Central memory CD8-positive, alpha-beta T cell (primary cell): ENCODE results near the gene DNM1.

Source experiments
- ATAC-seq: fragments of 150-1000 bp; cut with Tn5 transposase; replicated peaks from 2 replicates; pipeline ENCODE4 v1.10.0; 2022; ENCODE audit warnings: mild to moderate bottlenecking, moderate FRiP score, moderate number of reproducible peaks; ENCODE audit not compliant: poor library complexity, severe bottlenecking; ENCODE audit errors: extremely low read depth
- DNase-seq, 2 donors: peaks; one replicate each; pipeline ENCODE4 v3.0.0; 2021; ENCODE audit warnings: low spot score in 2 of 2
- H3K27ac Mint-ChIP-seq: one replicate; pipeline ENCODE4 v1.8.0; 2022; ENCODE audit warnings: low read depth, mild to moderate bottlenecking, moderate library complexity, mixed read lengths
- H3K27me3 Mint-ChIP-seq: one replicate; pipeline ENCODE4 v1.8.0; 2022; ENCODE audit warnings: mixed read lengths
- H3K36me3 Mint-ChIP-seq: one replicate; pipeline ENCODE4 v1.8.0; 2022; ENCODE audit warnings: mild to moderate bottlenecking, moderate library complexity, mixed read lengths; ENCODE audit not compliant: insufficient read depth
- H3K4me1 Mint-ChIP-seq: one replicate; pipeline ENCODE4 v1.8.0; 2022; ENCODE audit warnings: mixed read lengths
- H3K4me3 Mint-ChIP-seq: one replicate; pipeline ENCODE4 v1.8.0; 2022; ENCODE audit warnings: mild to moderate bottlenecking, moderate library complexity, mixed read lengths
- H3K9me3 Mint-ChIP-seq: one replicate; pipeline ENCODE4 v1.8.0; 2022; ENCODE audit warnings: mixed read lengths

The DNM1 gene

DNA sequence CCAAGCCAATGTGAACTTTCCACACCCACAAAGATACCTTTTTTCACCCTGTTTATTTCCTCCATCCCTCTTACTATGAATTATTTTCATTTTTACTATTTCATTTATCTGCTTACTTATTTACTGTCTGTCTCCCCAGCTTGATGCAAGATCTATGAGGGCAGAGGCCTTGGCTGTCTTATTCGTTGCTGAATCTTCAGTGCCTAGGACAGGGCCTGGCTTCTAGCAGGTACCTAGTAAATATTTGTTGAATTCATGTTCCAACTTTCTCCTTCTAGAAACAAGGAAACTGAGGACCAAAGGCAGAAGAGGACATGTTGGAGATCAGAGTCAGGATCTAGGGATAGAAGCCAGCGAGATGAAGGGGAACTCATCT lies 543 bp upstream of the DNM1 start:
- peaks cover 9% of the 10 kb centered on the region for H3K4me1 Mint-ChIP-seq
- DNase-seq (no peak), ATAC-seq (no peak)
- peak overlapping the region; percentile 62 for H3K4me3 Mint-ChIP-seq
- H3K27me3 Mint-ChIP-seq: peaks cover 26% of the 10 kb centered on the region
- no peaks in the 10 kb centered on the region for H3K9me3 Mint-ChIP-seq
- no peaks in the 10 kb centered on the region for H3K36me3 Mint-ChIP-seq
- no peak overlapping the region for H3K27ac Mint-ChIP-seq

GRCh38 chr9:128203707-128204551 lies 750 bp downstream of the DNM1 start:
- no peak overlapping the region for H3K27ac Mint-ChIP-seq
- DNase-seq (no peak), ATAC-seq (peak; percentile 30)
- no peaks in the 10 kb centered on the region for H3K9me3 Mint-ChIP-seq
- peaks cover 35% of the 10 kb centered on the region for H3K27me3 Mint-ChIP-seq
- H3K36me3 Mint-ChIP-seq: no peaks in the 10 kb centered on the region
- peaks cover 9% of the 10 kb centered on the region for H3K4me1 Mint-ChIP-seq
- H3K4me3 Mint-ChIP-seq: peak overlapping the region; percentile 61

DNA sequence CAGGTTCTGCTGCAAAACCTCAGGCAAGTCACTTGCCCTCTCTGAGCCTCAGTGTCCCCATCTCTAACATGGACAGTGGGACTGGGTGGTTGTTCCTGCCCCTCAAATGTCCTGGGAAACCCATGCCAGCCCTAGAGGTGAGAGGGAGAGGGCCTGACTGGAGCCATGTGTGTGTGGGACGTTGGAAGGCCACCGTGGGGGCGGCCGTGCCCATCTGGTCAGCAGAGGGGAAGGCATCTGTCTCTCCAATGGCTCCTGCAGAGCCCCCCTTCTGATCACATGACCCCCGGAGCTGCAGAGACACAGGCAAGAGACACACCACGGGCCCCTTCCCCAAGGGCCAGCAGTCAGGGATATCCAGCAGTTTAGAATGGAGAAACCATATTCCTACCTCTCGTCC lies 1.7 kb downstream of the DNM1 start:
- ATAC-seq: no peak
- H3K36me3 Mint-ChIP-seq: no peaks in the 10 kb centered on the region
- no peaks in the 10 kb centered on the region for H3K9me3 Mint-ChIP-seq
- DNase-seq: no peak
- no peak overlapping the region for H3K27ac Mint-ChIP-seq
- peaks cover 9% of the 10 kb centered on the region for H3K4me1 Mint-ChIP-seq
- peaks cover 36% of the 10 kb centered on the region for H3K27me3 Mint-ChIP-seq
- H3K4me3 Mint-ChIP-seq: peak overlapping the region; percentile 61

- Mint-ChIP-seq H3K4me3 (peak overlapping the region; percentile 61), H3K4me1 (peaks cover 9% of the 10 kb centered on the region), H3K27ac (no peak overlapping the region), H3K9me3 (no peaks in the 10 kb centered on the region), H3K36me3 (no peaks in the 10 kb centered on the region), H3K27me3 (peaks cover 36% of the 10 kb centered on the region)
- no peak for DNase-seq
- no peak for ATAC-seq
Measured at GRCh38 chr9:128205296-128205944, 2.2 kb downstream of the DNM1 start.

DNA sequence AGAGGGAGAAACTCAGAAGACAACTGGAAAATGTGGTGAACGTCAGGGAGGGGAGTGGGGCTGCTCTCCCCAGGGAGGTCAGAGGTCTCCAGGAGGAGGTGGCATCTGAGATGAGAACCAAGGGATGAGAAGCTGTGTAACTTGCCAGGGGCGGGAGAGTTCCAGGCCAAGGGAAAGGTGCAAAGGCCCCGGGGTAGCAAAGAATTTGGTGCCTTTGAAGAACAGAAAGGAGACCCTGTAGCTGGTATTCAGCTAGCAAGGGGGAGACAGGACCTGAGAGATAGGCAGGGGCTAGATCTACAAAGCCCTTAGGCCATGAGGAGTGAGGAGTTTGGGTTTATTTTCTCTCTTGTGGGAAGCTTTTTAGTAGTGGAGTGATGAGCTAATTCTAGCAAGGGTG lies 3.3 kb downstream of the DNM1 start:
- Mint-ChIP-seq H3K9me3 (no peaks in the 10 kb centered on the region), H3K27me3 (peaks cover 40% of the 10 kb centered on the region), H3K4me3 (no peak overlapping the region), H3K27ac (no peak overlapping the region), H3K4me1 (peaks cover 9% of the 10 kb centered on the region), H3K36me3 (no peaks in the 10 kb centered on the region)
- DNase-seq (no peak), ATAC-seq (no peak)

DNA sequence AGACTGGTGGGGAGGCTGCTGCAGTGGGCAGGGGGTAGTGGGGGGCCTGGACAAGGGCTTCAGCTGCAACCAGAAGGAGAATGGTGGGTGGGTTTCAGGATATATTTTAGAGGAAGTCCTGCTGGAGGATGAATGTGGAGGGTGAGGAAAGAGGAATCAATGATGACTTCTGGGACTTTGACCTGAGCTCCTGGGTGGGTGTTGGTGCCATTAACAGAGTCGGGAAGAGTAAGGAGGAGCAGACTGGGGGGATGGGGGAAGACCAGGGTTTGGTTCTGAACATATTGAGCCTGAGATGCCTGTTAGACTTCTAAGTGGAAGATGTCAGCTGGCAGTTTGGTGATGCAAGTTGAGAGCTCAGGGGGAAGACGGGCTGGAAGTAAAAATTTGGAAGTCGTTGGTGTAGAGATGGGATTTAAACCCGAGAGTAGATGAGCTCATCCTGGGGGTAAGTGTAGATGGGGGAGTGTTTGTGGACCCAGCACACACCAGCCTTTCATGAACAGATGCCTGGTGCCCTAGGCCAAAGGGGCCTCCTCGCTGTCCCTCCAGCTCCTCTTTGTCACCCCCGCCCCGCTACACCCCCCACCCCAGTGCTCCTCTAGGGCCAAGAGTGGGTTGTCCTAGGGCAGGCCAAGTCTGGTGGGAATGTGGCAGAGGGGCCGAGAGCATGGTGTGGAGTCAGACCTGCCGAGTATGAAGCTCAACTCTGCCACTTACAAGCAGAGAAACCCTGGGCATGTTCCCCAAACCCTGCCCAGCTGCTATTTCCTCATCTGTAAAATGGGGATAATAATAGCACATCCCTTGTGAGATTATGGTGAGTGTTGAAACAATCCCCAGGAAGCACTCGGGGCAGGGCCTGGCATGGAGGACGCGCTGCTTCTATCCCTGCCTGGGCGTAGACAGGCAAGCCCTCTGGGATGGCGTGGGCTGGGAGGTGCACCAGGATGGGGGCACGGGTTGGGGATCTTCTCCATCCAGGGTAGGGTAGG lies 4.0 kb downstream of the DNM1 start:
- ATAC-seq (no peak), DNase-seq (no peak)
- Mint-ChIP-seq H3K9me3 (no peaks in the 10 kb centered on the region), H3K4me3 (no peak overlapping the region), H3K4me1 (peaks cover 9% of the 10 kb centered on the region), H3K27ac (no peak overlapping the region), H3K36me3 (no peaks in the 10 kb centered on the region), H3K27me3 (peaks cover 48% of the 10 kb centered on the region)

GRCh38 chr9:128208386-128208785 lies 5.2 kb downstream of the DNM1 start:
- peaks cover 49% of the 10 kb centered on the region for H3K27me3 Mint-ChIP-seq
- no peak overlapping the region for H3K27ac Mint-ChIP-seq
- ATAC-seq (no peak), DNase-seq (no peak)
- peaks cover 9% of the 10 kb centered on the region for H3K4me1 Mint-ChIP-seq
- no peaks in the 10 kb centered on the region for H3K36me3 Mint-ChIP-seq
- no peaks in the 10 kb centered on the region for H3K9me3 Mint-ChIP-seq
- no peak overlapping the region for H3K4me3 Mint-ChIP-seq

DNA sequence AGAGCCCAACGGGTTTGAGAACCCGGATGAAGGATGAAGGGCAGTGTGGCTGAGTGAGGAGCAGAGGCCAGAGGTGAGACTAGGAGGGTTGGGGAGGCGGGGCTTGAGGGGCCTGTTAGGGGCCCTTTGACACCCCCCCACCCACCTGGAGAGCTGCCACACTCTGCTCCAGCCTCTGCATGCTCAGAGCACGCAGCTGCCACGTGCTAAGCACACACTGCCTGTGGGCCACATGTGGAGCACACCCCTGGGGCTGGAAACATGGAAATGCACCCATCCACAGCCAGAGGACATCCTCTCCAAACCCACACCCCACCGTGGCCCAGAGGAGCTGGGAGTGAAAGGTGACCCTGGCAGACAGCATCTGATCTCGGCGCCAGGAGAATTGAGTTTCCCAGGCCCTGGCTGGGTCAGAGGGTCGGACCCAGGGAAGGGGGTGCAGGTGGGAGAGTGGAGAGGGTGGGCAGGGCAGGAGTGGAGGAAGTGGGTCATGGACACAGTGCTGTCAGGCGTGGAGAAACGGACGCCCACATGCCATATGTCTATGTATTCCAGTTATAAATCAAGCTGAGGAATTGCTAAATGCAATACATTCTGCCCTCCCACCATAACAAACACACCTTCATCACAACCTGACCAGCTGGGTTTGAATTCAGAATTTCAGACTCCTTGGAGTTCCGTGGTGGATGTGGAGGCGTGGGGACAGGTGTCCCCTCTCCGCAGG lies 5.9 kb downstream of the DNM1 start:
- no peak overlapping the region for H3K4me3 Mint-ChIP-seq
- H3K9me3 Mint-ChIP-seq: no peaks in the 10 kb centered on the region
- DNase-seq (no peak), ATAC-seq (no peak)
- H3K27me3 Mint-ChIP-seq: peaks cover 53% of the 10 kb centered on the region
- no peak overlapping the region for H3K27ac Mint-ChIP-seq
- peaks cover 4% of the 10 kb centered on the region for H3K4me1 Mint-ChIP-seq
- no peaks in the 10 kb centered on the region for H3K36me3 Mint-ChIP-seq

DNA sequence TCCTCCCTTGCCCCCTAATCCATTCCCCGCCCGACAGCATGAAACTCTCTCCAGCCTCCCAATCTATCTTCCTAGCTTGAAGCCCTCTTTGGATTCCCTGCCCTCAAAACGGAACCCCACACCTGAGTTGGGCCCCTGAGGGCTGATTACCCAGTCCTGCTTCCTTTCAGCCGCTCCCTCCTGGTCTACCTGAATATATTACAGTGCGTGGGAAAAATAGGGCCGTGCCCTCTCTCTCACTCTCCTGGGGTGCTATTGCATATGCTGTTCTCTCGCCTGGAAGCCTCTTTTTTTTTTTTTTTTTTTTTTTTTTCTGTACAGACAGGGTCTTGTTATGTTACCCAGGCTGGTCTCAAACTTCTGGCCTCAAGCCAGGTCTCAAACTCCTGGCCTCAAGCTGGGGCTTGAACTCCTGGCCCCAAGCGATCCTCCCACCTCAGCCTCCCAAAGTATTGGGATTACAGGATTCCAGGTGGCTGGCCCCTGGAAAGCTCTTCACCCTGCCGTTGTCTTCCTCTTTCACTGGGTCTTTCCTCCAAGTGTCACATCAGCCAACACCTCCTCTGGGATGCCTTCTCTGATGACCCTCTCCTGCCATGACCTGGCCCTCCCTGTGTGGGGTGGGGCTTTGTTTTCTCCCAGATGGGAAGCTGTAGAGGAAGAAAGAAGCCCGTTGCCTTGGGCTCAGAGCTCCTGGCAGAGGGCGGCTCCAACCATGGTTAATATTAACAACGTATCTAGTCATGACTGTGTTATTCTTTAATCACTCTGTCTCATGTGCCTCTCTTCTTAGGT lies 8.2 kb downstream of the DNM1 start:
- H3K4me3 Mint-ChIP-seq: no peak overlapping the region
- H3K9me3 Mint-ChIP-seq: no peaks in the 10 kb centered on the region
- DNase-seq (no peak), ATAC-seq (no peak)
- H3K27ac Mint-ChIP-seq: no peak overlapping the region
- H3K27me3 Mint-ChIP-seq: peaks cover 42% of the 10 kb centered on the region
- no peaks in the 10 kb centered on the region for H3K36me3 Mint-ChIP-seq
- H3K4me1 Mint-ChIP-seq: no peaks in the 10 kb centered on the region

DNA sequence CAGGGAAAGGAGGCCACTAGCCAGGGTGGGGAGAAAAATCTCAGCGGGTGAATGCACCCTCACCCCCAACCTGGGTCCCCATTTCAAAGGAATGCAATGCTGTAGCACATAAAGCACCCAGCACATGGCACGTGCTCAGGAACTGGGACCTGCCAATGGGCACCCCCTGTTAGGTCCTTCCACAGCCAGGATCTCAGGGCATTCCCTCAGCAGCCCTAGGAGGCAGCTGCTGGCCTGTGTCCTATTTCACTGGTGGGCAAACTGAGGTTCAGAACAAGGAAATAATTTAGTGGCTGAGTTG lies 8.8 kb downstream of the DNM1 start:
- no peak overlapping the region for H3K4me3 Mint-ChIP-seq
- no peaks in the 10 kb centered on the region for H3K4me1 Mint-ChIP-seq
- H3K27ac Mint-ChIP-seq: no peak overlapping the region
- no peaks in the 10 kb centered on the region for H3K36me3 Mint-ChIP-seq
- no peaks in the 10 kb centered on the region for H3K9me3 Mint-ChIP-seq
- DNase-seq: no peak
- H3K27me3 Mint-ChIP-seq: peaks cover 37% of the 10 kb centered on the region
- no peak for ATAC-seq

DNA sequence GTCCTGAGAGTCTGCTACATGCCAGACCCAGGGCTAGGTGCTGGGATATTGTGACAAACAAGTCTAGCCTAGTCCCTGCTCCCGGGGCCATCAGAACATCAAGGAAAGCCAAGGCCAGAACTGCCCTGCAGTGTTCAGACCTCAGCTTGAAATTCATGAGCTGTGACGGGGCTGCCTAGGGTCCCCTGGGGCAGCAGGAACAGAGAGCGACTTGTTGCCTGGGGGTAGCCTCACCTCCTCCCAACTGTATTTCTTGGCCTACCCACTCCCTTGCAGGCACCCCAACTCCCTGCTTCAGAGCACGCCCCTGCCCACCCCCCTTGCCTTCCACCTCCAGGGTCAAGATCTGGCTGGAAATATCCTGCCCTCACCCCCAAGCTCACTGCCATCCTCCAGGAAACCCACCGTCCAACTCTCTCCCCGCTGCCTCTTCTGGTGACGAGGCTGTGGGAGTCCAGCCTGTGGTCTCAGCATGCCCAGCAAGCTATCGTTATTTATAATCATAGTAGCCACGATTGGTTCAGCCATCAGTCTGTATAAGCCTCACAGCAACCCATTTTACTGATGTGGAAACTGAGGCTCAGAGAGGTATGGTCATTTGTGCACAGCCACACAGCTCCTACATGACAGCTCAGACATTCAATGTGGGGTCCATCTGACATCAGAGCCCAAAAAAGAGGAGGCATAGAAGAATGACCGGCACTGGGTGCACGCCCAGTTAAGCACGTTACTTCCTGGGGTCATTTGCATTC lies 10.7 kb downstream of the DNM1 start:
- Mint-ChIP-seq H3K9me3 (no peaks in the 10 kb centered on the region), H3K4me1 (peaks cover 10% of the 10 kb centered on the region), H3K27me3 (peaks cover 23% of the 10 kb centered on the region), H3K36me3 (peaks cover 2% of the 10 kb centered on the region), H3K27ac (no peak overlapping the region), H3K4me3 (no peak overlapping the region)
- no peak for ATAC-seq
- DNase-seq: no peak
